ENCODE results near the gene KIR2DL1.
"Not testable (repeated sequence)": the region's sequence is repeated elsewhere in the genome, so short reads cannot be mapped to it uniquely, and the experiment has no call there.

Gene KIR2DL1

GRCh38 chr19:54771018-54771960, 1.7 kb downstream of the KIR2DL1 start:
- DNase-seq (ENCODE audit: low spot score): not testable (repeated sequence)

GRCh38 chr19:54772666-54773065, 3.1 kb downstream of the KIR2DL1 start:
- DNase-seq (ENCODE audit: low spot score): not testable (repeated sequence)

- DNase-seq (ENCODE audit: low spot score): not testable (repeated sequence)
Measured at GRCh38 chr19:54775095-54775815, 5.7 kb downstream of the KIR2DL1 start.

GRCh38 chr19:54775830-54776229, 6.2 kb downstream of the KIR2DL1 start:
- DNase-seq (ENCODE audit: low spot score): not testable (repeated sequence)

- DNase-seq (ENCODE audit: low spot score): not testable (repeated sequence)
Measured at GRCh38 chr19:54777851-54778250, 8.3 kb downstream of the KIR2DL1 start.

GRCh38 chr19:54778896-54779295, 9.3 kb downstream of the KIR2DL1 start:
- DNase-seq (ENCODE audit: low spot score): not testable (repeated sequence)

GRCh38 chr19:54782916-54783315, 13.3 kb downstream of the KIR2DL1 start:
- DNase-seq (ENCODE audit: low spot score): not testable (repeated sequence)

- not testable (repeated sequence) for DNase-seq (ENCODE audit: low spot score)
Measured at GRCh38 chr19:54786091-54786723, 16.6 kb downstream of the KIR2DL1 start.

- DNase-seq (ENCODE audit: low spot score): not testable (repeated sequence)
Measured at GRCh38 chr19:54788154-54788553, 18.6 kb downstream of the KIR2DL1 start.

- no peak for DNase-seq (ENCODE audit: low spot score)
Measured at GRCh38 chr19:54790711-54791110, 21.1 kb downstream of the KIR2DL1 start.

- no peak for DNase-seq (ENCODE audit: low spot score)
Measured at GRCh38 chr19:54791476-54791875, 21.9 kb downstream of the KIR2DL1 start.

GRCh38 chr19:54792814-54793213, 23.2 kb downstream of the KIR2DL1 start:
- DNase-seq (ENCODE audit: low spot score): peak; percentile 11

- DNase-seq (ENCODE audit: low spot score): no peak
Measured at GRCh38 chr19:54795758-54796157, 26.2 kb downstream of the KIR2DL1 start.

GRCh38 chr19:54803410-54803809, 33.8 kb downstream of the KIR2DL1 start, which contains the start of gene KIR2DL4:
Gene KIR2DL4, plus strand, starts transcription at chr19:54803610. Its CDS starts 42 bp downstream, at chr19:54803652.
- DNase-seq (ENCODE audit: low spot score): no peak

- no peak for DNase-seq (ENCODE audit: low spot score)
Measured at GRCh38 chr19:54804101-54804500, 34.5 kb downstream of the KIR2DL1 start.

- DNase-seq (ENCODE audit: low spot score): no peak
Measured at GRCh38 chr19:54804571-54804970, 35.0 kb downstream of the KIR2DL1 start.

- DNase-seq (ENCODE audit: low spot score): no peak
Measured at GRCh38 chr19:54805665-54806515, 36.3 kb downstream of the KIR2DL1 start.

- DNase-seq (ENCODE audit: low spot score): no peak
Measured at GRCh38 chr19:54806516-54806838, 36.9 kb downstream of the KIR2DL1 start.

- not testable (repeated sequence) for DNase-seq (ENCODE audit: low spot score)
Measured at GRCh38 chr19:54814571-54814970, 45.0 kb downstream of the KIR2DL1 start.

GRCh38 chr19:54816251-54816650, 46.7 kb downstream of the KIR2DL1 start, which contains the start of gene KIR3DL1:
Gene KIR3DL1, plus strand, starts transcription at chr19:54816468.
- not testable (repeated sequence) for DNase-seq (ENCODE audit: low spot score)
